GM08714 (cell line): ENCODE results near the gene SERPINB13.

Source experiments
- H3K4me3 ChIP-seq: fragments of 200-500 bp; sonication (Bioruptor generic); 2 replicates; pipeline ENCODE4 v1.5.1; 2014; ENCODE audit warnings: mild to moderate bottlenecking, low read length, inconsistent platforms
- ZNF274 ChIP-seq: IDR thresholded peaks from 2 replicates; pipeline ENCODE4 v1.6.1; 2012; ENCODE audit warnings: mild to moderate bottlenecking, low read depth, low read length

SERPINB13 gene

GRCh38 chr18:63648241-63648640 lies 61.1 kb downstream of the SERPINB13 start:
- no peak for TF ChIP-seq ZNF274
- no peak overlapping the region for H3K4me3 ChIP-seq
